HepG2 (cell line): ENCODE results near the gene ZC3H4. TPM values are rescaled to one million over a fixed set of nuclear protein-coding genes. Genes with fewer than 3 reads are reported as not detected.
A peak's percentile ranks its signal among the peaks of the same experiment; 100 is the strongest.

Experiments used
- ATF1 ChIP-seq: IDR thresholded peaks from 2 replicates; pipeline ENCODE4 v1.6.1; 2016; ENCODE audit warnings: mild to moderate bottlenecking, control low read depth
- FOXA3 ChIP-seq: IDR thresholded peaks from 2 replicates; pipeline ENCODE4 v1.6.1; 2016; ENCODE audit warnings: missing genetic modification reagents, missing compliant biosample characterization
- GFI1 ChIP-seq: sonication (generic); formaldehyde crosslinking; IDR thresholded peaks from 2 replicates; pipeline ENCODE4 v1.5.0; 2020; ENCODE audit warnings: missing genetic modification reagents, mild to moderate bottlenecking, borderline replicate concordance
- HDAC1 ChIP-seq: sonication (generic); formaldehyde crosslinking; IDR thresholded peaks from 2 replicates; pipeline ENCODE4 v1.5.1; 2020; ENCODE audit warnings: mild to moderate bottlenecking, missing genetic modification reagents
- HDAC6 ChIP-seq: fragments of 200-600 bp; sonication (generic); IDR thresholded peaks from 2 replicates; pipeline ENCODE4 v1.7.0; 2017; ENCODE audit warnings: mild to moderate bottlenecking, antibody characterized with exemption, low read length, low read depth
- HNF1A ChIP-seq, 2 experiments: sonication (generic) in 1 of 2; formaldehyde crosslinking in 1 of 2; IDR thresholded peaks; 2 replicates each; pipeline versions ENCODE4 v1.4.0 to v1.6.1; 2016 to 2020; ENCODE audit warnings: borderline replicate concordance in 1 of 2, low read depth in 1 of 2, mild to moderate bottlenecking in 1 of 2, missing genetic modification reagents in 1 of 2
- KLF12 ChIP-seq: sonication (generic); formaldehyde crosslinking; IDR thresholded peaks from 2 replicates; pipeline ENCODE4 v1.4.0; 2020; ENCODE audit warnings: missing genetic modification reagents, borderline replicate concordance
- NFAT5 ChIP-seq: sonication (generic); formaldehyde crosslinking; IDR thresholded peaks from 2 replicates; pipeline ENCODE4 v1.4.0; 2020; ENCODE audit warnings: missing genetic modification reagents
- RBM39 ChIP-seq: fragments of 200-400 bp; formaldehyde crosslinking; IDR thresholded peaks from one replicate; pipeline ENCODE4 v1.6.1; 2018; ENCODE audit warnings: antibody characterized with exemption, mild to moderate bottlenecking, low read depth, low read length; ENCODE audit not compliant: poor library complexity, severe bottlenecking
- REXO4 ChIP-seq: sonication (generic); formaldehyde crosslinking; IDR thresholded peaks from 2 replicates; pipeline ENCODE4 v1.8.0; 2022; ENCODE audit warnings: missing genetic modification reagents, mild to moderate bottlenecking, borderline replicate concordance
- polyA plus RNA-seq, 8 experiments: library from polyadenylated mRNA; depleted of rRNA in 3 of 8; stranded (reverse) in 7 of 8; unstranded in 1 of 8; fragments of >200 nt; fragmentation: Illumina TruSeq in 4 of 8; extraction: Trizol in 4 of 8; gene quantifications; 2 replicates each; pipeline versions ENCODE4 v1.2.1 to v1.2.3, GENCODE V29; 2011 to 2016; ENCODE audit warnings: low read depth in 4 of 8, missing spikeins in 1 of 8, mixed read lengths in 1 of 8; ENCODE audit not compliant: insufficient read depth in 1 of 8
- total RNA-seq, 5 experiments: library from RNA; depleted of rRNA; stranded (reverse); fragments of >200 nt; fragmentation: Illumina TruSeq; extraction: Trizol; gene quantifications; 2 replicates each; pipeline ENCODE4 v1.2.3, GENCODE V29; 2016; ENCODE audit warnings: low read depth in 1 of 5
- TF ChIP-seq, protein P1 (sequence below): conservative IDR thresholded peaks from 2 replicates; pipeline ENCODE4 v1.6.1; 2018; ENCODE audit warnings: missing genetic modification reagents
- TF ChIP-seq, protein P2 (sequence below): sonication (generic); formaldehyde crosslinking; IDR thresholded peaks from 2 replicates; pipeline ENCODE4 v1.4.0; 2020; ENCODE audit warnings: mild to moderate bottlenecking, missing genetic modification reagents, borderline replicate concordance

ZC3H4 gene
- total and polyA plus RNA-seq, 2 of the 13 experiments (the other 11 are each of a cell fraction or from before 2014, with no cell fraction given), result 1.8 to 10.7 TPM

DNA sequence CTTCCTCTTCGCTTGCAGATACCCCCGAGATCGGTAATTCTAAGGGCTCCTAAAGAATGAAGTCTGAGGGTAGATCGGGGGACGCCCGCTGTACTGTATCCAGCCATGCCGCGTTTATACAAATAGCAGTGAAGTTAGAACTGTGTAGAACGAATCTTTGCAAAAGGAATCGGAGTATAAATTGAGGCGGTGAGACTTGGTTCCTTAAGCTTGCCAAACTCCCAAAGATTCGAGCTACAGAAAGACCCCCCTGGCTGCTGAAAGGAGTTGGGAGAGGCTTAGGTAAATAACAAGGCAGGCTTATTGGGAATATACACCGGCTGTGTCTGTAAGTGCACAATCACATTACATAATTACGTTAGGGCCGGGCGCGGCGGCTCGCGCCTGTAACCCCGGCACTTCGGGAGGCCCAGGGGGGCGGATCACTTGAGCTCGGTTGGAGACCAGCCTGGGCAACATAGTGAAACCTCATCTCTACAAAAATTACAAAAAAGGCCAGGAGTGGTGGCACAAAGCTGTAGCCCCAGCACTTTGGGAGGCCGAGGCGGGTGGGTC lies 77.4 kb downstream of the ZC3H4 start (continued):
- TF ChIP-seq, protein P1, sequence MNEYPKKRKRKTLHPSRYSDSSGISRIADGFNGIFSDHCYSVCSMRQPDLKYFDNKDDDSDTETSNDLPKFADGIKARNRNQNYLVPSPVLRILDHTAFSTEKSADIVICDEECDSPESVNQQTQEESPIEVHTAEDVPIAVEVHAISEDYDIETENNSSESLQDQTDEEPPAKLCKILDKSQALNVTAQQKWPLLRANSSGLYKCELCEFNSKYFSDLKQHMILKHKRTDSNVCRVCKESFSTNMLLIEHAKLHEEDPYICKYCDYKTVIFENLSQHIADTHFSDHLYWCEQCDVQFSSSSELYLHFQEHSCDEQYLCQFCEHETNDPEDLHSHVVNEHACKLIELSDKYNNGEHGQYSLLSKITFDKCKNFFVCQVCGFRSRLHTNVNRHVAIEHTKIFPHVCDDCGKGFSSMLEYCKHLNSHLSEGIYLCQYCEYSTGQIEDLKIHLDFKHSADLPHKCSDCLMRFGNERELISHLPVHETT, result no peak
- TF ChIP-seq GFI1 (CRISPR knock-in tag) (0 out of 2 replicates have a peak, but pooled peaks have one; percentile 10), NFAT5 (CRISPR knock-in tag) (no peak), REXO4 (CRISPR knock-in tag) (no peak), KLF12 (CRISPR knock-in tag) (no peak), ATF1 (CRISPR knock-in tag) (no peak), HDAC6 (no peak), HNF1A (IDR thresholded peaks at IDR 0.05; ENCODE audit: low read depth) (no peak), HNF1A (CRISPR knock-in tag; IDR thresholded peaks at IDR 0.05; ENCODE audit: borderline replicate concordance) (no peak), FOXA3 (CRISPR knock-in tag) (peak; percentile 35; the same call in 1 of the 2 replicates), HDAC1 (CRISPR knock-in tag) (no peak), RBM39 (no peak)
- TF ChIP-seq, protein P2, sequence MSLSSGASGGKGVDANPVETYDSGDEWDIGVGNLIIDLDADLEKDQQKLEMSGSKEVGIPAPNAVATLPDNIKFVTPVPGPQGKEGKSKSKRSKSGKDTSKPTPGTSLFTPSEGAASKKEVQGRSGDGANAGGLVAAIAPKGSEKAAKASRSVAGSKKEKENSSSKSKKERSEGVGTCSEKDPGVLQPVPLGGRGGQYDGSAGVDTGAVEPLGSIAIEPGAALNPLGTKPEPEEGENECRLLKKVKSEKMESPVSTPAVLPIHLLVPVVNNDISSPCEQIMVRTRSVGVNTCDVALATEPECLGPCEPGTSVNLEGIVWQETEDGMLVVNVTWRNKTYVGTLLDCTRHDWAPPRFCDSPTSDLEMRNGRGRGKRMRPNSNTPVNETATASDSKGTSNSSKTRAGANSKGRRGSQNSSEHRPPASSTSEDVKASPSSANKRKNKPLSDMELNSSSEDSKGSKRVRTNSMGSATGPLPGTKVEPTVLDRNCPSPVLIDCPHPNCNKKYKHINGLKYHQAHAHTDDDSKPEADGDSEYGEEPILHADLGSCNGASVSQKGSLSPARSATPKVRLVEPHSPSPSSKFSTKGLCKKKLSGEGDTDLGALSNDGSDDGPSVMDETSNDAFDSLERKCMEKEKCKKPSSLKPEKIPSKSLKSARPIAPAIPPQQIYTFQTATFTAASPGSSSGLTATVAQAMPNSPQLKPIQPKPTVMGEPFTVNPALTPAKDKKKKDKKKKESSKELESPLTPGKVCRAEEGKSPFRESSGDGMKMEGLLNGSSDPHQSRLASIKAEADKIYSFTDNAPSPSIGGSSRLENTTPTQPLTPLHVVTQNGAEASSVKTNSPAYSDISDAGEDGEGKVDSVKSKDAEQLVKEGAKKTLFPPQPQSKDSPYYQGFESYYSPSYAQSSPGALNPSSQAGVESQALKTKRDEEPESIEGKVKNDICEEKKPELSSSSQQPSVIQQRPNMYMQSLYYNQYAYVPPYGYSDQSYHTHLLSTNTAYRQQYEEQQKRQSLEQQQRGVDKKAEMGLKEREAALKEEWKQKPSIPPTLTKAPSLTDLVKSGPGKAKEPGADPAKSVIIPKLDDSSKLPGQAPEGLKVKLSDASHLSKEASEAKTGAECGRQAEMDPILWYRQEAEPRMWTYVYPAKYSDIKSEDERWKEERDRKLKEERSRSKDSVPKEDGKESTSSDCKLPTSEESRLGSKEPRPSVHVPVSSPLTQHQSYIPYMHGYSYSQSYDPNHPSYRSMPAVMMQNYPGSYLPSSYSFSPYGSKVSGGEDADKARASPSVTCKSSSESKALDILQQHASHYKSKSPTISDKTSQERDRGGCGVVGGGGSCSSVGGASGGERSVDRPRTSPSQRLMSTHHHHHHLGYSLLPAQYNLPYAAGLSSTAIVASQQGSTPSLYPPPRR (CRISPR knock-in tag), result no peak
